ENCODE measurements around the gene REPS1. TPM values are rescaled to one million over a fixed set of nuclear protein-coding genes. Genes with fewer than 3 reads are reported as not detected.
"Not testable (repeated sequence)": the region's sequence is repeated elsewhere in the genome, so short reads cannot be mapped to it uniquely, and the experiment has no call there.

The REPS1 gene
- 18.1 and 27.0 TPM in 2 replicates for total RNA-seq (2014; rRNA removed; shearing (Covaris generic))

GRCh38 chr6:138987643-138988468, at the start of gene REPS1:
REPS1 (minus strand) TSS chr6:138988253; CDS start chr6:138987682, 571 bp downstream.
- DNase-seq (ENCODE audit: low read depth): peak; percentile 85

DNA sequence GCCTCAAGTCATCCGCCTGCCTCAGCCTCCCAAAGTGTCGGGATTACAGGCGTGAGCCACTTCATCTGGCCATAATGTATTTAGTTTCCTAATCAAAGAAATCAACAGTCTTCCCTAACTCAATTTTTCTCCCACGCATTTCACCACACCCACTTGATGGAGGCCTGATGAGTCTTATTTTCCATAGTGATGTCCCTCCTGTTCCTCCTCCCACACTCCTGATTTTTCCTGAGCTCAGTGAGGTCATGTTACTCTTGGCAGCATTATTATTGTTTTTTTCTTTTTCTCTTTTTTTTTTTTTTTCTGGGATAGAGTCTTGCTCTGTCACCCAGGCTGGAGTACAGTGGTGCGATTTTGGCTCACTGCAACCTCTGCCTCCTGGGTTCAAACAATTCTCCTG, 49.4 kb upstream of the REPS1 start:
- DNase-seq (ENCODE audit: low read depth): peak; percentile 35

DNA sequence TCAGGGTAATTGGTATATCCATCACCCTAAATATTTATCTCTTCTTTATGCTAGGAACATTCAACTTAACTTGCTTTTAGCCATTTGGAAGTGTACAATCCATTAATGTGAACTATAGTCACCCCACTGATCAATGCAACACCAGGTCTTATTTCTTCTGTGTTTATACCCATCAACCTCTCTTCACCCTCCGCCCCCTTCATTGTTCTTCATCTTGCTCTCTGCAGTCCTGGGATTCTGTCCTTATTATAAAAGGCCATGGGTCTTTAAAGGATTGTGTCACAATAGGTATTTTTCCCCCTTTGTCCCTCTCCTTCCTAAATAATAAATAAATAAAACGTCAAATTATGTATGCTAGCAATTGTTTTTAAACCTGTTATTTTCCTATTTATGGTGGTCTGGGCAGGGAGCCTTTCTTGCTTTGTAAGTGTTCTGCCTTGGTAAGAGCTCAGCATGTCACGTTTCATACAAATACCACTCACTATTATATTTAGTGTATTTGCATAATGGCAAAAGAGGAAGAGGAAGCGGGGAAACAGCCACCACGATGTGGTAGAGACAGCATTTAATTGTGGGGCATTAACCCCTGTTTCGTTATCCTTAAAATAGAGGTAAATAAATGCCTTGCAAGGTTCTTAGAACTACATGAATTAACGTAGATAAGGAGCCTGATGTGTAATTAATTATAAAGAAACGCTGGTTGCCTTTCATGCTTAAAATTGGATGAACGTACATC, 42.3 kb upstream of the REPS1 start:
- no peak for DNase-seq (ENCODE audit: low read depth)

GRCh38 chr6:139029470-139030227, 41.6 kb upstream of the REPS1 start:
- peak; percentile 58 for DNase-seq (ENCODE audit: low read depth)

DNA sequence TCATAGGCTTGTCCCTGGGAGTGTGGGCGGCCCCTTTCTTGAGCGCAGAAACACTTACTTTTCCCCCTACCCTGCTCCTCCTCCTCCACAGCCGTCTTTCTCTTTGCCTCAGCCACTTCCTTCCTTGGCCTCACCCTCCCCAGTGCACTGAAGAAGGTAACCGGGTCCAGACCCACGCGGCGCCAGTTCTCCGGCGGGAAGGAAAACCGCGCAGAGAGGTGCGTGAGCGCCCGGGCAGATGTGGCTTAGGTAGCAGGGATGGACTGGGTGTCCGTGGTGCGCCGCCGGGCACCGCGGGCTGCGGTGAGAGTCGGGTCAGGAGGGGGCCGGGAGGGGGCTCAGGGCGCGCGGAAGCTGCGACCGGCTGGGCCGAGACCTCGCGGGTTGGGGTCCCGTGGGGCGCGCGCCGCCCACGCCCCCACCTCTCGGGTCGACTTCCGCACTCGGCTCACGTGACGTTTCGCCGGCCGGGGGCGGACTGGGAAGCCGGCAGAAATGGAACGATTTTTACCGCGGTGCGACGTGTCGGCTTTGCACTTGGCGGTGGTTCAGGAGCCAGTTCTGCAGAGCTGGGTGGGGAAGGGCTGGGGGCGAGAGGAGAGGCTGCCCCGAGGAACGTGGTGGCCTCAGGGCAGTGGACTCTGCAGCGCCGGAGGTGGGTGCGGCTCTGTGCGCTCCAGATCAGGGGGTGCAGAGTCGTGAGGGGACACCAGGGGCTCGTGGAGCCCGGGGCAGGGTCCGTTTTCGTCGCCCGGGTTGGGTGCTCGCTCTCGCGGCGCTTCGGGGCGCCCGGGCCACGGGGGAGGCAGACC, 40.8 kb upstream of the REPS1 start, which contains the start of gene ABRACL:
ABRACL (plus strand) TSS at position 88 of the 812 bp plus-strand sequence. CDS start 5,416 bp downstream, outside the sequence.
- DNase-seq (ENCODE audit: low read depth): peak; percentile 56

DNA sequence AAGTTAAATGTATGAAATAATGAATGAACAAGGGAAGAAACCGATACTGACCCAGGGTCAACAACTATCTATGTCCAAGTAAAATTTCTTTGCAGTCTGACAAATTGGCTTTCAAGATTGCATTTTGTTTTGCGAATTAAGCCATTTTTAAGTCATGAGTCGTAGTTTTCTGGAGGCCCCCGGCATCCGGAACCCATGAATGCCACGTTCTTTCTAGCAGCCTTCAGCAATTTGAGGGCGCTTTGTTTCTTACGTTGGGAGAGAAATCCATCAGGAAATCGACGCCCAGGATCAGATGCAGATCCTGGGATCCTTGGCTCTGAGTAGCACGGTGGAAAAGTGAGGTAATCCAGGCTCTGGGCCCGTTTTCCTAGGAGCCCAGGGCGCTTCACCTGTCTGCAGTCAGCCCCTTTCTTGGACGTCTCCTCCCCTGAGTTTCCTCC, 40.2 kb upstream of the REPS1 start:
- no peak for DNase-seq (ENCODE audit: low read depth)

GRCh38 chr6:139027620-139028182, 39.6 kb upstream of the REPS1 start:
- DNase-seq (ENCODE audit: low read depth): peak; percentile 58

GRCh38 chr6:139025416-139025815, 37.4 kb upstream of the REPS1 start:
- DNase-seq (ENCODE audit: low read depth): not testable (repeated sequence)

DNA sequence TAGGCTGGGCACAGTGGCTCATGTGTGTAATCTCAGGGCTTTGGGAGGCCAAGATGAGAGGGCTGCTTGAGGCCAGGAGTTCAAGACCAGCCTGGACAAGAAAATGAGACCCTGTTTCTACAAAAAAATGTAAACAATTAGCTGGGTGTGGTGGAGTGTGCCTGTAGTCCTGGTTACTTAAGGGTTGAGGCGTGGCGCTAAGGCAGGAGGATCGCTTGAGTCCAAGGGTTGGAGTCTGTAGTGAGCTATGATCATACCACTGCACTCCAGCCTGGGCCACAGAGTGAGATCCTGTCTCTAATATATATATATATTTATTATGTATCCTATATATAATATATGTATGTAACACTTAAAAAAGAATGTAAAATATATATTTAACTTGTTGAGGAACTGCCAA, 32.6 kb upstream of the REPS1 start:
- DNase-seq (ENCODE audit: low read depth): no peak

DNA sequence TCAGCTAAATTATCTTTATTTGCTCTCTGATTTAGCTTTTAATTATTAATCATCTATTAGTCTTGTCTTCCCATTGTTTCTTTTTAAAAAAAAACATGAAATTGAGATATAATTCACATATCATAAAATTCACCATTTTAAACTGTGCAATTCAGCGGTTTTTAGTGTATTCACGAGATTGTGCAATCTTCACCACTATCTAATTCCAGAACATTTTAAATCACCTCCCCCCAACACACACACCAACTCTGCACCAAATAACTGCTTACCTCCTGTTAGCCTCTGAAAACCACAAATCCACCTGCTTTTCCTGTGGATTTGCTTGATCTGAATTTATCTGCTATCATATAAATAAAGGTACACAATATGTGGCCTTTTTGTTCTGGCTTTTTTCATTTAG, 31.7 kb upstream of the REPS1 start:
- DNase-seq (ENCODE audit: low read depth): no peak

GRCh38 chr6:139017227-139017626, 29.2 kb upstream of the REPS1 start:
- no peak for DNase-seq (ENCODE audit: low read depth)

DNA sequence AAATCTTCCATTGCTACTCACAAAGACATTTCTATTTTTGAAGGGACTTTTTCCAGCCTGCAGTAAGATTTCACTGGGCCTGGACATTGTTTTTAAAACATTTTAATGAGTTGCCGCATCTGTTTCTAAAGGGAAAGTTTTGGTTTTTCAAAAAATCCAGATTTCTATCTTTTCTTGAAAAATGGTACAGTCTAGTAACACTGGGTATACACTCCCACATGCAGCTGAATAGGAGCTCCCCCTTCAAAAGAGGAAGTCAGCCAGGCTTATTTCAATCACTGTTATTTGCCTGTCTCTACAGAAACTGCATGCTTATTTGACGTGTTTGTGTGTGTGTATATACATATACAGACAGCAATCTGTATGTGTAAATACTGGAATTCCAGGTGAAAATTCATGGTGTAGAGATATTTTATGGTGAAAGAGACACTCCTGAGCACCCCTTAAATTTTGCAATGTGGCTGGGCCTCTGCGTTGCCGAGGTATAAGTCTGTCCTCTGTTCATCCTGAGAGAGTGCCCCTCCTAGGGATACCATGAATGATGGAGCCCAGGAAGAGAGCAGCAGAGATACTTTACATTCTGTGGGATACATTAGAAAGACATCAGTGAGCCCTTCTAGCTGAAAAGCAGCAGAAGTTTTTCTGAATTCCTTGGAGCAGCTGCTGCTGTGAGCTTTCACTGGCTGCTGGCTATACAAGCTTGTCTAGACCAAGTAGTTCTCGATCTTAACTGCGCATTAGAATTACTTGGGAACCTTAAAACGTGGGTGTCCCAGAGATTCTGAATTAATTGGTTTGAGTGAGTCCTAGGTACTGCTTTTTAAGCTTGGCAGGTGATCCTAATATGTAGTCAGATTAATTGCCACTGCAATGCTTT, 28.5 kb upstream of the REPS1 start:
- DNase-seq (ENCODE audit: low read depth): no peak

GRCh38 chr6:139014945-139015344, 26.9 kb upstream of the REPS1 start:
- DNase-seq (ENCODE audit: low read depth): no peak

GRCh38 chr6:139013185-139013800, 25.2 kb upstream of the REPS1 start:
- no peak for DNase-seq (ENCODE audit: low read depth)

GRCh38 chr6:139011980-139012379, 23.9 kb upstream of the REPS1 start:
- DNase-seq (ENCODE audit: low read depth): no peak

- DNase-seq (ENCODE audit: low read depth): no peak
Observed at GRCh38 chr6:139010674-139011073, 22.6 kb upstream of the REPS1 start.

DNA sequence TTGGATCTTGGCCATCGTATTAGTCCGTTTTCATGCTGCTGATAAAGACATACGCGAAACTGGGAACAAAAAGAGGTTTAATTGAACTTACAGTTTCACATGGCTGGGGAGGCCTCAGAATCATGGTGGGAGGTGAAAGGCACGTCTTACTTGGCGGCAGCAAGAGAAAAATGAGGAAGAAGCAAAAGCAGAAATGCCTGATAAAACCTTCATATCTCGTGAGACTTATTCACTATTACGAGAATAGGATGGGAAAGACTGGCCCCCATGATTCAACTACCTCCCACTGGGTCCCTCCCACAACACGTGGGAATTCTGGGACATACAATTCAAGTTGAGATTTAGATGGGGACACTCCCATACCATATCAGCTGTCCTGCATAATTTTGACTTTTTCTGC, 20.1 kb upstream of the REPS1 start:
- DNase-seq (ENCODE audit: low read depth): no peak

DNA sequence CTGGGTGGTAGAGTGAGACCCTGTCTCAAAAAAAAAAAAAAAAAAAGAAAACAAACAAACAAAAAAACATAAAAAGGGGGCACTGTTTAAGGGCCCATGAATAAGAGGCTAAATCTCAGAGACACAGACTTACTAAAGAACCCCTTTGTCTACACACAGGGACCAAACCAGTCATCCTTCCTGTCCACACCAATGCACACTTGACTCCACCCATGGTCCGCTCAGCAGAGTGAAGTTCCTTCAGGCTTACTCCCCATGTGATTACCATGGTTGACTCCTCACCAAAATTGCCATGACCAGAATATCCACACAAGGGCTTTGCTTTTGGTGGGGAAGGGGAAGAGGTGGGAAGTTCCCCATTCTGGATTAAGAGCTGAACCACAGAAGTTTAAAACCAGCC, 19.4 kb upstream of the REPS1 start:
- no peak for DNase-seq (ENCODE audit: low read depth)

- DNase-seq (ENCODE audit: low read depth): no peak
Observed at GRCh38 chr6:139006477-139006876, 18.4 kb upstream of the REPS1 start.

Measured in RPMI7951 (cell line).